Common myeloid progenitor, CD34-positive (primary cell): ENCODE results near the gene FBXO46.
"Not testable (repeated sequence)": the region's sequence is repeated elsewhere in the genome, so short reads cannot be mapped to it uniquely, and the experiment has no call there.

Experiments used
- CTCF ChIA-PET: fragments of 350-600 bp; sonication (Branson Sonifier 250); formaldehyde crosslinking; loops from one replicate; lab custom pipeline; 2021; ENCODE audit warnings: antibody characterized with exemption; lab: Charles Lee
- POLR2A ChIA-PET: fragments of 350-600 bp; sonication (Branson Sonifier 250); formaldehyde crosslinking; loops from one replicate; lab custom pipeline; 2021; ENCODE audit warnings: antibody characterized with exemption; lab: Charles Lee
- DNase-seq, 3 donors: peaks; one replicate each; pipeline versions ENCODE4 v3.0.0 to v3.0.0-alpha.2; 2013
- H3K27ac ChIP-seq, 2 experiments: 1 replicate in 1 of 2; 2 replicates in 1 of 2; pipeline ENCODE4 v1.7.0; 2013; ENCODE audit warnings: inconsistent platforms in 2 of 2, low read length in 2 of 2, mild to moderate bottlenecking in 2 of 2, low read depth in 1 of 2, moderate library complexity in 1 of 2; ENCODE audit not compliant: severe bottlenecking in 2 of 2, insufficient read depth in 1 of 2, poor library complexity in 1 of 2
- H3K27me3 ChIP-seq, 5 experiments: replicated peaks in 2 of 5; 1 replicate in 3 of 5; 2 replicates in 2 of 5; pipeline versions ENCODE4 v1.6.1 to v1.7.0; 2013; ENCODE audit warnings: low read length in 4 of 5, mild to moderate bottlenecking in 2 of 5, moderate library complexity in 2 of 5, inconsistent platforms in 1 of 5; ENCODE audit not compliant: insufficient read depth in 5 of 5, control insufficient read depth in 4 of 5
- H3K36me3 ChIP-seq, 4 experiments: 1 replicate in 2 of 4; 2 replicates in 2 of 4; pipeline versions ENCODE4 v1.6.1 to v1.7.0; 2013; ENCODE audit warnings: low read length in 3 of 4, control low read depth in 1 of 4, mild to moderate bottlenecking in 1 of 4; ENCODE audit not compliant: control insufficient read depth in 4 of 4, insufficient read depth in 4 of 4
- H3K4me1 ChIP-seq, 4 experiments: 1 replicate in 3 of 4; 2 replicates in 1 of 4; pipeline versions ENCODE4 v1.6.1 to v1.7.1; 2013; ENCODE audit warnings: low read length in 3 of 4, mild to moderate bottlenecking in 3 of 4, control low read depth in 1 of 4, inconsistent platforms in 1 of 4, moderate library complexity in 1 of 4; ENCODE audit not compliant: control insufficient read depth in 4 of 4, insufficient read depth in 4 of 4; ENCODE audit errors: control extremely low read depth in 1 of 4
- H3K4me3 ChIP-seq, 7 experiments: 1 replicate in 4 of 7; 2 replicates in 3 of 7; pipeline versions ENCODE4 v1.5.1 to v1.7.0; 2013; ENCODE audit warnings: mild to moderate bottlenecking in 7 of 7, low read length in 6 of 7, moderate library complexity in 6 of 7, inconsistent platforms in 2 of 7, low read depth in 2 of 7, control low read depth in 1 of 7; ENCODE audit not compliant: insufficient read depth in 4 of 7, control insufficient read depth in 1 of 7; ENCODE audit errors: extremely low read depth in 1 of 7
- H3K9me3 ChIP-seq, 5 experiments: 1 replicate in 4 of 5; 2 replicates in 1 of 5; pipeline versions ENCODE4 v1.6.1 to v1.7.1; 2013; ENCODE audit warnings: low read length in 4 of 5, mild to moderate bottlenecking in 2 of 5, inconsistent platforms in 1 of 5, low read depth in 1 of 5, moderate library complexity in 1 of 5; ENCODE audit not compliant: control insufficient read depth in 4 of 5, insufficient read depth in 2 of 5; ENCODE audit errors: control extremely low read depth in 1 of 5
- WGBS: methylation state at CpG from one replicate; pipeline ENCODE4 v1.1.5; 2013; ENCODE audit not compliant: insufficient coverage; 5-methylcytosine and 5-hydroxymethylcytosine counted together

Gene FBXO46

GRCh38 chr19:45728683-45729082 lies 2.0 kb downstream of the FBXO46 start:
- CTCF ChIA-PET = interaction anchor here (1.1 kb wide), 1 partner anchor 12 kb away, joined by 4 read pairs; no protein-coding TSS in a partner anchor
- DNase-seq, H3K4me3 ChIP-seq, H3K27ac ChIP-seq, H3K27me3 ChIP-seq, H3K36me3 ChIP-seq, H3K9me3 ChIP-seq, POLR2A ChIA-PET: not testable (repeated sequence)
- 96% methylated on average over 15 of the region's 18 CpGs for WGBS
- H3K4me1 ChIP-seq = peaks cover 2 to 12% (median 9%) of the 10 kb centered on the region in 4 experiments

GRCh38 chr19:45720065-45720464 lies 10.6 kb downstream of the FBXO46 start:
- H3K27ac ChIP-seq = not testable (repeated sequence)
- CTCF ChIA-PET = interaction anchor here (0.6 to 1.7 kb wide), 3 partner anchors 20 to 50 kb away, joined by 3 to 4 read pairs (median 3); no protein-coding TSS in a partner anchor

GRCh38 chr19:45717983-45718650 lies 12.6 kb downstream of the FBXO46 start:
- peaks cover 2 to 22% (median 16%) of the 10 kb centered on the region in 4 experiments for H3K4me1 ChIP-seq
- DNase-seq = no peak
- peak overlapping the region in 6 of 7 experiments; percentile 63 to 98 (median 93) for H3K4me3 ChIP-seq
- ChIA-PET POLR2A (interaction anchor here (1.6 kb wide), 1 partner anchor 13 kb away, joined by 6 read pairs; the partner anchor contains the start of gene FBXO46), CTCF (interaction anchor here (1.0 to 1.9 kb wide), 2 partner anchors 12 to 51 kb away, joined by 6 to 7 read pairs; partner anchors contain the start of genes FBXO46 and SIX5)
- H3K27me3 ChIP-seq = no peaks in the 10 kb centered on the region
- peak overlapping the region; percentile 83 to 92 for H3K27ac ChIP-seq
- WGBS = 89% methylated on average over 9 of the region's 12 CpGs
- H3K36me3 ChIP-seq = peaks cover 5 to 13% (median 7%) of the 10 kb centered on the region in 4 experiments
- no peaks in the 10 kb centered on the region for H3K9me3 ChIP-seq

More at GRCh38 chr19:45720065-45720464, 10.6 kb downstream of the FBXO46 start:
- 91% methylated on average over 10 of the region's 11 CpGs for WGBS
- H3K4me1 ChIP-seq = peaks cover 2 to 22% (median 16%) of the 10 kb centered on the region in 4 experiments
- POLR2A ChIA-PET, DNase-seq, H3K9me3 ChIP-seq, H3K4me3 ChIP-seq, H3K27me3 ChIP-seq: not testable (repeated sequence)
- peaks cover 7 to 13% (median 11%) of the 10 kb centered on the region in 4 experiments for H3K36me3 ChIP-seq

GRCh38 chr19:45717131-45717982 lies 13.3 kb downstream of the FBXO46 start:
- Histone ChIP-seq H3K4me3 (peak overlapping the region; percentile 39 to 98 (median 93)), H3K27ac (peak overlapping the region; percentile 83 to 92), H3K9me3 (no peaks in the 10 kb centered on the region), H3K27me3 (no peaks in the 10 kb centered on the region), H3K36me3 (peaks cover 7 to 20% (median 10%) of the 10 kb centered on the region in 4 experiments), H3K4me1 (peaks cover 2 to 22% (median 16%) of the 10 kb centered on the region in 4 experiments)
- 0% methylated on average over 29 of the region's 51 CpGs for WGBS
- POLR2A ChIA-PET = interaction anchor here (0.7 to 1.6 kb wide), 6 partner anchors 12 to 93 kb away, joined by 3 to 9 read pairs (median 6); partner anchors contain the start of genes FBXO46, QPCTL and SIX5
- CTCF ChIA-PET = interaction anchor here (0.7 to 1.9 kb wide), 5 partner anchors 13 to 52 kb away, joined by 3 to 7 read pairs (median 4); partner anchors contain the start of genes FBXO46 and SIX5
- DNase-seq = peak; percentile 99 to 100 (median 100)

- H3K27me3 ChIP-seq = no peaks in the 10 kb centered on the region
- H3K4me3 ChIP-seq = peak overlapping the region; percentile 39 to 98 (median 93)
- ChIA-PET POLR2A (interaction anchor here (0.7 to 1.6 kb wide), 6 partner anchors 13 to 93 kb away, joined by 3 to 9 read pairs (median 6); partner anchors contain the start of genes FBXO46, QPCTL and SIX5), CTCF (interaction anchor here (0.7 to 1.9 kb wide), 5 partner anchors 13 to 53 kb away, joined by 3 to 7 read pairs (median 4); partner anchors contain the start of genes FBXO46 and SIX5)
- peak; percentile 13 to 46 (median 41) for DNase-seq
- peaks cover 5 to 25% (median 11%) of the 10 kb centered on the region in 4 experiments for H3K36me3 ChIP-seq
- peak overlapping the region; percentile 4 to 90 for H3K27ac ChIP-seq
- H3K9me3 ChIP-seq = no peaks in the 10 kb centered on the region
- peaks cover 2 to 22% (median 16%) of the 10 kb centered on the region in 4 experiments for H3K4me1 ChIP-seq
- WGBS = 4% methylated on average over 14 of the region's 24 CpGs
These were observed 14.2 kb downstream of the FBXO46 start for GRCh38 chr19:45716359-45717130.

- peaks cover 2 to 22% (median 16%) of the 10 kb centered on the region in 4 experiments for H3K4me1 ChIP-seq
- H3K9me3 ChIP-seq = no peaks in the 10 kb centered on the region
- DNase-seq = no peak
- H3K36me3 ChIP-seq = peaks cover 2 to 33% (median 19%) of the 10 kb centered on the region in 4 experiments
- ChIA-PET CTCF (interaction anchor here (0.7 to 1.6 kb wide), 5 partner anchors 15 to 312 kb away, joined by 3 to 4 read pairs (median 4); partner anchors contain the start of gene QPCTL), POLR2A (no interaction called here)
- WGBS = 100% methylated on average over 1 of the region's 3 CpGs
- H3K4me3 ChIP-seq = no peak overlapping the region
- no peaks in the 10 kb centered on the region for H3K27me3 ChIP-seq
- H3K27ac ChIP-seq = no peak overlapping the region
These were observed 15.6 kb downstream of the FBXO46 start for GRCh38 chr19:45715139-45715538.
